Stimulated activated CD8-positive, alpha-beta memory T cell treated with anti-CD3 and anti-CD28 coated beads, Interleukin-4, amount 100 ng/mL, for 1 hour (primary cell): ENCODE results near the gene CDH20.

Experiments
- DNase-seq, 2 donors: peaks; one replicate each; pipeline ENCODE4 v3.0.0-alpha.2; 2020; ENCODE audit warnings: low read depth in 2 of 2, low spot score in 1 of 2

CDH20 gene

DNA sequence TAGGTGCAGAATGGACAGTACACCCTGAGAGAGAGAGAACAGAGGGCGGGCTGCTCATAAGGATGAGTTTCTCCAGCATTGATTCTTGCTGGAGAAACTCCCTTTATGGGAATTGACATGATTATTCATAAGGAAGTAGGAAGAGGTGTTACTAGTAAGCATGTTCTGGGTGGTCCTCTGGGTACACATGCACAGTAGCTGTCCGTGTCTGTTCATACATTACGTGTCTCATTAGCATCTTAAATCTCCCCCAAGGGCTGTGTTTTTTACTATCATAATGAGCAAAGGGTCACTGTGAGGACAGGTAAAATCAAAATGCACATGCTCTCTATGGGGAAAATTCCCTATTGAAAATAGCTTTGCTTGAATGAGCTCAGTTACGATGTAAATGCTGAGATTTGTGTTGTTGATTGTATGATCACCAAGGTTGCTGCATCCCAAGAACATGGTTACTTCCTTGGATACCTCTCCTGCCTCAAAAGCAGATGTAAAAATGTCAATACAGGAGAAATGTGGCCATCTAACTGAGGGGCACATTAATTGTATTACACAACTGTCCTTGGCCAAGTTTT, 238.9 kb downstream of the CDH20 start:
- no peak for DNase-seq

DNA sequence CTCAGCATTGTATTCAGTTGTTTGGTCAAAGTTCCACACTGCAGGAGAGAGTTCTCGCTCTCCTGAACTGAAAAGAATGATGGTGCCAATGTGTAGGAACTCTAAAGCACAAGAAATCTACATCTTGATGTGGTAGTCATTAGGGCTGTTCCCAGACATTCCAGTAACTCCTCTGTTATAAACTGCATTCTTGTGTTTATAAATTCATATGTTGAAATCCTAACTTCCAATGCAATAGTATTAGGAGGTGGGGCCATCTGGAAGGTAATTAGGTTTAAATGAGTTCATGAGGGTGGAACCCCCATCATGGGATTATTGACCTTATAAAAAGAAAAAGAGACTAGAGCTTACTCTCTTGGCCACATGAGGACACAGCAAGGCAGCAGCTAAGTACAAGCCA, 239.6 kb downstream of the CDH20 start:
- DNase-seq = no peak

DNA sequence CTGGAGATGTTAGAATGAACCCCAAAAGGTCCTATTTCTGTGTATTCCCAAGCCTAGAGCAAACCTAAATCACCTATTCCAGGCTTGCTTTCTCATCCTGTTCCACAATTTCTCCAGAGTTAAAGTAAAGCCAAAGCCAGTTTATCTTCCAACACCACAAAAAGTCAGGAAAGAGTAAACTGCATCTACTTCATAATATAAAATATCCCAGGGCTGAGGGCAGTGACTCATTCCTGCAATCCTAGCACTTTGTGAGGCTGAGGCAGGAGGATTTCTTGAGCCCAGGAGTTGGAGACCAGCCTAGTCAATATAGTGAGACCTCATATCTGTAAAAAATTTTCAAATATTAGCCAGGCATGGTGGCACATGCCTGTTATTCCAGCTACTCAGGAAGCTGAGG, 241.4 kb downstream of the CDH20 start:
- no peak for DNase-seq

DNA sequence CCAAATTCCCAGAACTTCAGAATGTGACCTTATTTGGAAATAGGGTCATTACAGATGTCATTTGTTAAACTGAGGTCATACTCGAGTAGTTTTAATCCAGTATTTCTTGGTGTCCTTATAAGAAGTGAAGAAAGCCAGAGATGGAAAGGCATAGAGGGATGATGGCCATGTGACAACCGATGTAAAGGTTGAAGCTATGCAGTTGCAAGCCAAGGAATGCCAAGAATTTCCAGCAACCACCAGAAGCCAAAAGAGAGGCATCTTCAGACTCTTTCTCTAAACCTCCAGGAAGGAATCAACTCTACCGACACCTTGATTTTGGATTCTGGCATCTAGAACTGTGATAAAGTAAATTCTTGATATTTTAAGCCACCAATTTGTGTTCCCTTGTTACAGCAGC, 242.2 kb downstream of the CDH20 start:
- no peak for DNase-seq

DNA sequence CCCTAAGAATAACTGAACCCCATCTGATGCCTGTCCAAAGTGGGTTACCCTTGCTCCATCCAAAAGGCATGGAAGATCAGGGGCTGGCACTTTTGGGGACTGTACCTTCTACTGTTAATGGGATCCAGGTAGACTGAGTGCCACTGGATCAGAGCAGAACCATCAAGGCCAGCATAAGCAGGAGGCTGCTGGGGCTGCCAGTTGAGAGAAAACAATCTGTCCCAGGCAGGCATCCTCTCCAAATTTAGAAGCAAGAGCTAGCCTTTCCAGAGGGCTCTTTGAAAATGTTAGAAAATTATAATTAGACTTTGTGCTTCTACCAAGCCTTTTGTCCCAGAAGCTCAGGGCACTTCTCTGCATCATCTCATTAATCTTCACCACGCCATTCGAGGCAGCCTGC, 245.6 kb downstream of the CDH20 start:
- no peak for DNase-seq

DNA sequence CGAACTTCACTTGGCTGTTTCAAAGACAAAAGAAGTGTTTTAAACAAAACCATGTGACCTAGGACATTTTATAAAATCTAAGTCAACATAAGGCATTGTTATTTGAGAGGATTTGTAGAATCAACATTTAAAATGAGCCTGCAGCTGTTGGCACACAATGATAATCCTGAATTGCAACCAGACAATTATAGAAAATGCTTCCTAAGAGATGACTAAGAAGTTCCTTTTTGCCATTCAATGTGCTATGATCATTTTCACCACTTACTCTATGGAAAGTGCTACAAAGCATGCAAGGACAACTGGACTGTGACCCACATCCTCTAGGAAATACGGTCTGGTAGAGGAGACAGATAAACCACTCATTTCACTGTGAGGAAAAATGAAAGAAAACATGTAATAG, 246.4 kb downstream of the CDH20 start:
- DNase-seq = no peak

DNA sequence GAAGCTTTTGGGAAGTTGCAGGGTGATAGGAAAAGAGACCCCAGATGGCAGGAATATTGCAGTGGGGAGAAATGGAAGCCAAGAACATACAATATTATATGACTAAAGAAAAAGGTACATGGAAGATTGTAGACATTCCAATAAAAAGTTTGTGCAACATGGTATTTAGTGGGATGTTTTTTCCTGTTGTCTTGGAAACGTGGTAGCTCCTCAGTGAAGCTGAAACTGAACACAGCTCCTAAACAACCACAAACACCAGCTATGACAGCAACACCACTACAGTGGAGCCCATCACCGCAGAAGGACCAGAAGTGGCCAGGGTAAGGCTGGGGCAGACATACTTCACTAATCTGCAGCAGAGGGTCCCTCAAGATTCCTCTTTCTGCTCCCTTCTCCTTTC, 246.8 kb downstream of the CDH20 start:
- DNase-seq = no peak

DNA sequence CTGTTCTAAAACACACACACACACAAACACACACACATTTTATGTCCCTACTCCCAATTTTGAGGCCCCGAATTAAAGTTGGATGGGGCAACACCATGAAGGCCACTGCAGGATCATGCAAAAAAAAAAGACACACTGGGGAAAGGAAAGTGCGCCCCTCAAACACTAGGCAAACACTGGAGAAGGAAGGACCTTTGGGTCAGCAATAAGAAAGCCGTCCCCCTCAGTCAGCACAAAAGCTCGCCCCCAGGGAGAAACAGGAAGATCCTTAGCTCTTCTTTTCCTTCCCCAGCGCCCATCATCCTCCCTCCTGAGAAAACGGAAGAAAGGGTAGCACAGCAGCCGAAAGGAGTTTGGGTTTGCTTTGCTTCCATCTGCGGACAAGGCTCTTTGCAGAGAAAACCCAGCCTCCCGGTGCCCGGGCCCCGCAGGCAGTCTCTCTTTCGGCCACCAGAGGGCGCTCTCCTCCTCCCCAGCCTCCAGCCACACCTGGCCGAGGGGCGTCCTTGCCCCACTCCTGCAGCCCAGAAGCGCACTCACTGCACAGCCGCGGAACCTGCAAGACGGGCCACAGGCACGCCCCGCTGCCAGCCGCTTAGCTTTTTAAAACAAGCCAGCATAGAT, 248.5 kb downstream of the CDH20 start:
- DNase-seq = peak; percentile 8 to 39

DNA sequence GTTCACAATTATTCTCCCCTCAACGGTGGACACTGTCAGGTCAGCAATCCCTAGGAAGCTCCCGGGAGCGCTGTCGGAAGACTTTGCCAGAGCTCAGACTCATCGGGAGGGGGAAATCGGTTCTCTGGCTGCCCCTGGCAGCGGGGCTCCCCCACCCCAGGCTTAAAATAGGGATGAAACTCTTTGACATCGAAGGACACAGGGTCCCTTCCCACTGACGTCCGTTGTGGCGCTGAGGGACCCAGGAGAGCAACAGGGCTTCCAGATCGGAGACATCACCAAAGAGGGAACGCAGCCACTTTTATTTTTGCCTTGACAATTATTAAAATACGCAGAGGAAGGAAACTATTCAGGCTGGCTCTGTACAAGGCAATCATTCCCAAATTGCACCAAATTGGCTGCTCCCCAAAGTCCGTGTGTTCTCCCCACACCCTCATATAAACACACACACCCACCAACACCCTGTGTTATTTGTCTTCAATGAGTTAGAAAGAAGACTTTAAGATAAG, 249.0 kb downstream of the CDH20 start:
- no peak for DNase-seq

DNA sequence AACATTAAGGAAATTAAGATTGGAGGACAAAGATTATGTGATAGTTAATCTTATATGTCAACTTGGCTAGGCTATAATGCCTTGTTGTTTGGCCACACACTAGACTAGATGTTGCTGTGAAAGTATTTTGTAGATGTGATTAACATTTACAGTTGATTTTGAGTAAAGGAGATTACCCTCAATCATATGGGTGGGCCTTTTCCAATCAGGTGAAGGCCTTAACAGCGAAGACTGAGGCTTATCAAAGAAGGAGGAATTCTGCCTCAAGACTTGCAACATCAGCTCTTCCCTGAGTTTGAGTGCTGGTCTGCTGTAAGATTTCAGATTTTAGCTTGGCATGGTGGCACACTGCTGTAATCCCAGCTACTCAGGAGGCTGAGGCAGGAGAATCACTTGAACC, 250.3 kb downstream of the CDH20 start:
- no peak for DNase-seq

DNA sequence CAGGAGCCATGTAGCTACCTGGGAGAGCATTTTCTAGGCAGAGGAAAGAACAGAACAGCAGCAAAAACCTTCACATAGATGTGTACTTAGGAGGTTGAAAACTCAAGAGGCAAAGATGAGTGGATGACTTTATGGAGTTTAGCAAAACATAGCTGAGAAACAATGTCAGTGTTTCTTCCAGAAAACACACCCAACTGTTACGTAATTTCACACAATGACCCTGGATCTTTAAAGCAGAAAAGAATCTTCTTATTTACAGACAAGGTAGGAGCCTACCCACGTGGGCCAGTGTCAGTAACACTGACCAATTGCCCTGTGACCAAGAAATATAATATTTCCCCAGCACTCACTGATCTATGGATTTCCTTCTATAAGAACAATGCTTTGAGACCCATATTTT, 254.6 kb downstream of the CDH20 start:
- DNase-seq = no peak

DNA sequence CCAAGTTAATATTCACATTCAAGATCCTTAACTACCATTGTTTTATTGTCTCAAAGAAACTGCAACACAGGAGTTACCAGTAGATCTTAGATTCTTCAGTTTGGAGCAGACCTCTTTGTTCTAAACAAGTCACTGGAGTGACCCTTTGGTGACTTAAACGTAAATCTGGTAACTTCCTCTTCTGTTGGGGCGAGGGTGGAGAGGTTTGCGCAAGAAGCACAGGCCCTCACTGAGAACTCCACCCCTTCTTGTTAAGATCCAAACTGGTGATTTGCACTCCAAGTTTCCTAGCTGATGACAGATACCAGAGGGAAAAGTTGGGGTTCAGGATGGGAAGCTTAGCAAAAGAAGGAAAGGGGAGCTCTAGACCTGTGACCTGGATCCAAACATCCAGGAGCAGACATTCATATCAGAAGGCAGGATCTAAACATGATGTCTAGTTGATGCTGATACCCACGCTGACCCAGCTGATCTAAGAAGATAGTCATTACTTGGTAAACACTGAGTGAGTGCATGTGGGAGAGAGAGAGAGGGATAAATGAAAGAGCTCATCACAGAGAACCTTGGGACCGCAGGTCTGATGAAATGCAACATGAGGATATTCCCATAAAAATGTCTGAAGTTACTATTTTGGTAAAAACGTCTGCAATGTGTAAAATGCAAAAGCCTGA, 256.0 kb downstream of the CDH20 start:
- no peak for DNase-seq

DNA sequence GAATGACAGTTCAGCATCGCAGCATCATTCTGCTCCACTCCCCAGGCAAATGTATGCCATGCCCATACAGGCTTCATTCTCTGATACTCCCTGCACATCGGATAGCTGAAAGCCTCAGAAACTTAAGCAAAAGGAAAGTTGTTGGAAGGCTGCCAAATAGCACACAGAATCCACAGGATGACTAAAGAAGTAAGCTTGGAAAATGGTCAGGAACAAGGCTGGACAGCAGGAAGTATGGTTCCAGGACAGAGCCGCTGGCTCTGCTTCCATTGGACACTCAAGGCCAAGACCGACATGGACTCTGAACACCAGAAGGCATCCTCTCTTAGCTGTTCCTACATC, 256.5 kb downstream of the CDH20 start:
- no peak for DNase-seq

DNA sequence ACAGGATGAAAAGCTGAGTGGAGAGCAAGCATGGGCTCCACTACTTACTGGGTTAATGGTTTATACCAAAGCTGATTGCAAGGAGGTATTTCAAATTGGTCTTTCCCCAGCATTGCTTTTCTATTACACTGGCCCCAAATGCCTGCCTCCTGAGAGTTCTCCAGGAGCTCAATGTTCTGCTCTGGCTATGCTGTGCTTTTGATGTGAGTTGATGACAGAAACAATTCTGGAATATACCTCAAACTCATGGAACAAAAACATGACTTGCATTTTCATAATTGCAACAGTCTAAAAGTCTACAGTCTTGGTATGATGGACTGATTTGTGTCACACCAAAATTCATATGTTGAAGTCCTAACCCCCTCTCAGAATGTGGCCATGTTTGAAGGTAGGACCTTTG, 258.0 kb downstream of the CDH20 start:
- DNase-seq = no peak

DNA sequence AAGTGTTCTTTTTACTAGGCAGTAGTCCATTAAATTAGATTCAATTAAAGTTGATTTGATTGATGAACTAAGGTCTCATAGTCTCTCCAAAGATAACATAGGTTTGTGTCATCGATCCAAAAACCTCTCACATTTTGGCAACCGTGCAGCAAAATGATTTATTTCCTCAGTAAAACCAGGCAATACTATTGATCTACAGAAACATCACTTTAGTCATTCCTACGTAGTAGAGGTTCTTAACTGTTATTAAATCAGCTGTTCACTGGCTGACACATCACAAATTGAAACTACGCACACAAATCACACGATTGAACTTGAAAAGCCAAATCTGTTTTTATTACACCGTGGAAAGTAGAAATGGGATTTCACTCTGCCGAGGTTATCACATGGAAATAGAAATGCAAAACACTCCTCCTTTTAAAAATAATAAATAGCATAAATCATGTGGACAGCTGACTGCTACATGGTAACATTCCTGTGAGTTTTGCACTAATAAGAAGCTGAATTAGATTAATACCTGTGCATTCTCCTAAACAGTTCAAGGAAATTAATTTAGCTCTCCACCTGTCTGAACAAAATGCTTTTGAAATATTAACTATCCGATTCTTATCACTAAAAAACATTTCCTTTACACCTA, 262.5 kb downstream of the CDH20 start:
- no peak for DNase-seq

DNA sequence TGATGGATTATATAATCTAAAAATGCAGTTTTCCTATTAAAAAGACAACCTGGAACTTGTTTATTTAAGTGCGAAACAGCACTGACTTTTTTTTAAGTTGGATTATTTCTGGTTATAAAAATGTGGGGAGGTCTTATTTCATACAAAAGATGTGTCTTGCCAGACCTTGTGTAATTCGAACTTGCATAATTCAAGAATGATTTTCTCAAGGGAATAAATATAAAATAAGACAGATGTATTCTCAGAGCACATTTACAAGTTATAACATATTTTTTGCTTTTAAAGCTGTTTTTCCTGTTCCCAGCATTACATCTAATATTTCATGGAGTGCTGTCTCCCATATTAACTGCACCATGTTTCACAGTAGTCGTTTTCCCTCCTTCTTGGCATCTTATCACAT, 263.1 kb downstream of the CDH20 start:
- DNase-seq = no peak

DNA sequence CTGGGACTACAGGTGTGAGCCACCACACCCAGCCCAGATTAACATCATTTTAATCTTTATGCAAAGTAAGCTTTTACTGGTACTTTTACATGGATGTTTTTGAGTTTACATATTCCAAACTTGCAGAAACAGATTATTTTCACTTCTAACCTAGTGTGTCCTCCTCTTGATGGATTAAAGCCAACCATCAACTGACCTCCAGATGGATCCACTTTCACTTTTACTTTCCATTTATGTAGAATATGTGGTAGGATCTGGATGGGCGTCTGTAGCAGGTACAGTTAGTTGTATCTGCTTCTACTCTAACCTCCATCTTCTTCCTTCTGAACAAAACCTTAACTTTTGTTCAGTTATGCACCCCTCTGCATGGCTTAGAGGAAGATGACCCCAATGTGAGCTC, 264.1 kb downstream of the CDH20 start:
- no peak for DNase-seq

DNA sequence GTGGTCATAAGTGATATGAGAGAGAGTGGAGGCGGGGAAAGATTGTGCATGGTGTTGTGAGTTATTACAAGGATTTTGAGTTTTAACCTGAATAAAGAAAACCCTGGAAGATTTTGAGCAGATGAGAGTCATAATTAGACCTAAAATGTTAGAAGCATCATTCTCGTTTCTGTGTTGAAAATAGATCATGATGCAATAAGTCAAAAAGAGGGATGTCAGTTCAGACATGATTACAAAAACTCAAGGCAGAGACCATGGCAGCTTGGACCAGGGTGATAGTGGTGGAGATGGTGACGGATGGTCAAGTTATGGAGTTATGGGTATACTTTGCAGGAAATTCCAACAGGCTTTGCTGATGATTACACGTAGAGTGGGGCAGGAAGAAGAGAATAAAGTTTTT, 267.2 kb downstream of the CDH20 start:
- no peak for DNase-seq

DNA sequence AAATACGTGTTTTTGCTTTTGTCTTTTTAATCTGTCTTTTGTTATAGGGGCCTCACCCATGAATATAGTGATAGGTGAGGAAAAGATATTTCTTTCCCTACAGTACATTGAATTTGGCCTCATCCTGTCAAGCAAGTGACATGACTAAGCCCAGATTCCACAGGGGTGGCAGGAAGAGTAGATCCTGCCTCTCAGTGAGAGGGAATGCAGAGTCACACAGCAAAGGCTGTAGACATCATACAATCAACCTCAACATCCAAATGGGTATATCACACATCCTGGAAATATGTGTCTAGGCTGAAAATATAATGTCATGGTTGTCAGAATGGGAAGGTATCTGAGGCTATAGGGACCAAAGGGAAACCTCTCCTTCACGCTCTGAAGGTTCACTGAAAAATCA, 269.6 kb downstream of the CDH20 start:
- no peak for DNase-seq
